Upper lobe of left lung (tissue), 6 donors: ENCODE data around the gene TSHZ2. TPM values are rescaled to one million over a fixed set of nuclear protein-coding genes. Genes with fewer than 3 reads are reported as not detected.

Experiments
- ATAC-seq, 2 donors: fragments of 200-7000 bp; cut with Tn5 transposase; one replicate each; pipeline ENCODE4 v1.9.1; 2022; ENCODE audit warnings: mild to moderate bottlenecking in 2 of 2, moderate library complexity in 2 of 2; ENCODE audit not compliant: low FRiP score in 2 of 2
- DNase-seq, 2 donors: peaks; one replicate each; pipeline ENCODE4 v3.0.0-alpha.2; 2019 to 2020
- H3K27ac ChIP-seq, 4 donors: fragments of 200-600 bp; sonication (generic); one replicate each; pipeline ENCODE4 v1.5.1; 2016 to 2019
- H3K27me3 ChIP-seq, 4 donors: fragments of 200-600 bp; sonication (generic); one replicate each; pipeline ENCODE4 v1.5.1; 2017 to 2019
- H3K36me3 ChIP-seq, 4 donors: fragments of 200-600 bp; sonication (generic); one replicate each; pipeline ENCODE4 v1.5.1; 2016 to 2019
- H3K4me1 ChIP-seq, 4 donors: fragments of 200-600 bp; sonication (generic); one replicate each; pipeline ENCODE4 v1.5.1; 2018 to 2019
- H3K4me3 ChIP-seq, 4 donors: fragments of 200-600 bp; sonication (generic); one replicate each; pipeline ENCODE4 v1.5.1; 2017 to 2019; ENCODE audit warnings: mild to moderate bottlenecking in 2 of 4, moderate library complexity in 1 of 4
- H3K9me3 ChIP-seq, 4 donors: fragments of 200-600 bp; sonication (generic); one replicate each; pipeline ENCODE4 v1.5.1; 2018 to 2019
- CTCF ChIP-seq, 6 experiments: fragments of 450-650 bp in 4 of 6; fragments of 200-600 bp in 2 of 6; sonication (generic) in 2 of 6; IDR thresholded peaks; one replicate each; pipeline ENCODE4 v1.5.1; 2016 to 2019; ENCODE audit warnings: antibody characterized with exemption in 6 of 6
- EP300 ChIP-seq, 4 donors: sonication (generic); formaldehyde crosslinking; IDR thresholded peaks; one replicate each; pipeline ENCODE4 v1.5.1; 2017; ENCODE audit warnings: antibody characterized with exemption in 4 of 4, control low read depth in 2 of 4
- POLR2A ChIP-seq, 4 donors: fragments of 450-650 bp; IDR thresholded peaks; one replicate each; pipeline ENCODE4 v1.5.1; 2016 to 2017; ENCODE audit warnings: antibody characterized with exemption in 4 of 4, mild to moderate bottlenecking in 2 of 4
- POLR2AphosphoS5 ChIP-seq, 2 donors: sonication (generic); formaldehyde crosslinking; IDR thresholded peaks; one replicate each; pipeline ENCODE4 v1.5.1; 2017; ENCODE audit warnings: antibody characterized with exemption in 2 of 2
- WGBS, 2 donors: methylation state at CpG; one replicate each; pipeline ENCODE4 v1.1.5; 2017 to 2018; 5-methylcytosine and 5-hydroxymethylcytosine counted together
- total RNA-seq, 6 donors: library from RNA; depleted of rRNA in 4 of 6; stranded (reverse); fragments of >200 nt in 4 of 6; gene quantifications; one replicate each; pipeline versions ENCODE4 v1.1.0 to v1.2.1, GENCODE V29; 2016 to 2021
- donor health status: DM: no; HTN: no; CAD: no; lungs with moderate emphysema.
- donor health status: DM: no; HTN: yes; CAD: no; lungs with severe emphysema.

Gene TSHZ2
- total RNA-seq, 6 donors from 2014 or later: 1.8 to 10.0 (median 3.2) TPM

GRCh38 chr20:53013847-53014246 lies 41.7 kb downstream of the TSHZ2 start:
- 39 to 66% methylated on average over 4 of the region's 4 CpGs for WGBS, 2 donors
- Histone ChIP-seq H3K4me3 (no peak overlapping the region), H3K4me1 (no peaks in the 10 kb centered on the region), H3K27ac (no peak overlapping the region), H3K36me3 (no peaks in the 10 kb centered on the region), H3K27me3 (no peaks in the 10 kb centered on the region), H3K9me3 (no peaks in the 10 kb centered on the region)
- ATAC-seq (no peak), DNase-seq (no peak)
- TF ChIP-seq CTCF (IDR thresholded peaks at IDR 0.05) (no peak), POLR2AphosphoS5 (IDR thresholded peaks at IDR 0.05) (no peak), EP300 (IDR thresholded peaks at IDR 0.05) (no peak), POLR2A (IDR thresholded peaks at IDR 0.05) (no peak)

GRCh38 chr20:53016071-53016470 lies 43.9 kb downstream of the TSHZ2 start:
- no peak for ATAC-seq
- TF ChIP-seq CTCF (IDR thresholded peaks at IDR 0.05) (no peak), POLR2AphosphoS5 (IDR thresholded peaks at IDR 0.05) (no peak), POLR2A (IDR thresholded peaks at IDR 0.05) (no peak)
- Histone ChIP-seq H3K27me3 (no peaks in the 10 kb centered on the region), H3K4me3 (no peak overlapping the region), H3K9me3 (no peaks in the 10 kb centered on the region), H3K27ac (no peak overlapping the region), H3K36me3 (no peaks in the 10 kb centered on the region), H3K4me1 (no peaks in the 10 kb centered on the region)
- WGBS, 2 donors: 90 to 93% methylated on average over 2 of the region's 2 CpGs
- DNase-seq: no peak

GRCh38 chr20:53016534-53017042 lies 44.4 kb downstream of the TSHZ2 start:
- WGBS, 2 donors: 86 to 87% methylated on average over 5 of the region's 5 CpGs
- H3K36me3 ChIP-seq: no peaks in the 10 kb centered on the region
- no peaks in the 10 kb centered on the region for H3K27me3 ChIP-seq
- no peak for TF ChIP-seq POLR2A (IDR thresholded peaks at IDR 0.05)
- no peak for TF ChIP-seq CTCF (IDR thresholded peaks at IDR 0.05)
- TF ChIP-seq POLR2AphosphoS5 (IDR thresholded peaks at IDR 0.05): no peak
- TF ChIP-seq EP300 (IDR thresholded peaks at IDR 0.05): no peak
- no peak for ATAC-seq
- no peaks in the 10 kb centered on the region for H3K4me1 ChIP-seq
- no peak overlapping the region for H3K4me3 ChIP-seq
- DNase-seq: no peak
- H3K27ac ChIP-seq: no peak overlapping the region
- H3K9me3 ChIP-seq: no peaks in the 10 kb centered on the region

GRCh38 chr20:53017206-53017605 lies 45.0 kb downstream of the TSHZ2 start:
- WGBS, 2 donors: 84 to 88% methylated on average over 4 of the region's 4 CpGs
- no peak for ATAC-seq
- TF ChIP-seq POLR2A (IDR thresholded peaks at IDR 0.05): no peak
- no peak for TF ChIP-seq POLR2AphosphoS5 (IDR thresholded peaks at IDR 0.05)
- TF ChIP-seq CTCF (IDR thresholded peaks at IDR 0.05): no peak
- no peak for TF ChIP-seq EP300 (IDR thresholded peaks at IDR 0.05)
- no peak for DNase-seq
- Histone ChIP-seq H3K9me3 (no peaks in the 10 kb centered on the region), H3K4me1 (no peaks in the 10 kb centered on the region), H3K27ac (no peak overlapping the region), H3K36me3 (no peaks in the 10 kb centered on the region), H3K27me3 (no peaks in the 10 kb centered on the region), H3K4me3 (no peak overlapping the region)

- ATAC-seq: no peak
- no peak for TF ChIP-seq CTCF (IDR thresholded peaks at IDR 0.05)
- no peak for TF ChIP-seq POLR2AphosphoS5 (IDR thresholded peaks at IDR 0.05)
- TF ChIP-seq EP300 (IDR thresholded peaks at IDR 0.05): no peak
- no peak for TF ChIP-seq POLR2A (IDR thresholded peaks at IDR 0.05)
- Histone ChIP-seq H3K27me3 (no peaks in the 10 kb centered on the region), H3K9me3 (no peaks in the 10 kb centered on the region), H3K27ac (no peak overlapping the region), H3K36me3 (no peaks in the 10 kb centered on the region), H3K4me3 (no peak overlapping the region), H3K4me1 (no peaks in the 10 kb centered on the region)
- DNase-seq: no peak
- 83% methylated on average over 6 of the region's 6 CpGs for WGBS, 2 donors
Measured at GRCh38 chr20:53019464-53019863, 47.3 kb downstream of the TSHZ2 start.
